Measurements from ENCODE around the gene NR2F6. TPM values are rescaled to one million over a fixed set of nuclear protein-coding genes. Genes with fewer than 3 reads are reported as not detected.
A peak's percentile ranks its signal among the peaks of the same experiment; 100 is the strongest.

The NR2F6 gene
- total RNA-seq, 1 donor from 2014 or later: 72.8 TPM

- Mint-ChIP-seq H3K4me3 (ENCODE audit: unreplicated experiment) (no peak overlapping the region), H3K27me3 (ENCODE audit: low read depth, unreplicated experiment) (peaks cover 13% of the 10 kb centered on the region)
- no peak for FAIRE-seq
Observed at GRCh38 chr19:17259118-17259780, 13.5 kb upstream of the NR2F6 start.

GRCh38 chr19:17256130-17256529 lies 10.4 kb upstream of the NR2F6 start:
- H3K27me3 Mint-ChIP-seq (ENCODE audit: low read depth, unreplicated experiment): peaks cover 13% of the 10 kb centered on the region

More at GRCh38 chr19:17259118-17259780, 13.5 kb upstream of the NR2F6 start:
- Histone ChIP-seq H3K79me2 (ENCODE audit: insufficient read depth, low read length) (no peaks in the 10 kb centered on the region), H2AFZ (ENCODE audit: low read depth, low read length) (no peak overlapping the region), H4K20me1 (ENCODE audit: insufficient read depth, low read length) (no peaks in the 10 kb centered on the region), H3K4me3 (ENCODE audit: insufficient read depth, low read depth, low read length) (no peak overlapping the region), H3K4me1 (ENCODE audit: insufficient read depth, low read length) (no peaks in the 10 kb centered on the region), H3K4me2 (ENCODE audit: low read length) (no peak overlapping the region), H3K9ac (ENCODE audit: low read length) (no peak overlapping the region), H3K27me3 (ENCODE audit: insufficient read depth, low read length) (no peaks in the 10 kb centered on the region), H3K36me3 (ENCODE audit: insufficient read depth, low read length) (no peaks in the 10 kb centered on the region), H3K27ac (ENCODE audit: low read depth, low read length) (no peak overlapping the region), H3K9me3 (ENCODE audit: insufficient read depth, low read depth, low read length) (peaks cover 10% of the 10 kb centered on the region)
- no peaks in the 10 kb centered on the region for H3K36me3 Mint-ChIP-seq (ENCODE audit: low read depth, unreplicated experiment)
- H3K4me1 Mint-ChIP-seq (ENCODE audit: low read depth, unreplicated experiment): no peaks in the 10 kb centered on the region
- no peak for DNase-seq (ENCODE audit: low read depth)
- H3K9me3 Mint-ChIP-seq (ENCODE audit: unreplicated experiment): no peaks in the 10 kb centered on the region
- peak overlapping the region; percentile 34 for H3K27ac Mint-ChIP-seq (ENCODE audit: unreplicated experiment)
- TF ChIP-seq CTCF (IDR thresholded peaks at IDR 0.05; ENCODE audit: insufficient read depth, low read depth, low read length): no peak
- TF ChIP-seq EZH2 (IDR thresholded peaks at IDR 0.05; ENCODE audit: insufficient read depth, low read length): no peak

More at GRCh38 chr19:17256130-17256529, 10.4 kb upstream of the NR2F6 start:
- no peak for DNase-seq (ENCODE audit: low read depth)
- Mint-ChIP-seq H3K4me3 (ENCODE audit: unreplicated experiment) (no peak overlapping the region), H3K4me1 (ENCODE audit: low read depth, unreplicated experiment) (no peaks in the 10 kb centered on the region), H3K36me3 (ENCODE audit: low read depth, unreplicated experiment) (no peaks in the 10 kb centered on the region), H3K9me3 (ENCODE audit: unreplicated experiment) (no peaks in the 10 kb centered on the region), H3K27ac (ENCODE audit: unreplicated experiment) (no peak overlapping the region)
- TF ChIP-seq CTCF (IDR thresholded peaks at IDR 0.05; ENCODE audit: insufficient read depth, low read depth, low read length) (no peak), EZH2 (IDR thresholded peaks at IDR 0.05; ENCODE audit: insufficient read depth, low read length) (no peak)
- no peak overlapping the region for H3K4me3 ChIP-seq (ENCODE audit: insufficient read depth, low read depth, low read length)
- no peak overlapping the region for H3K27ac ChIP-seq (ENCODE audit: low read depth, low read length)
- no peak for FAIRE-seq
- no peaks in the 10 kb centered on the region for H3K79me2 ChIP-seq (ENCODE audit: insufficient read depth, low read length)
- H3K9ac ChIP-seq (ENCODE audit: low read length): no peak overlapping the region
- H3K36me3 ChIP-seq (ENCODE audit: insufficient read depth, low read length): no peaks in the 10 kb centered on the region
- no peaks in the 10 kb centered on the region for H3K4me1 ChIP-seq (ENCODE audit: insufficient read depth, low read length)
- H4K20me1 ChIP-seq (ENCODE audit: insufficient read depth, low read length): no peaks in the 10 kb centered on the region
- no peak overlapping the region for H2AFZ ChIP-seq (ENCODE audit: low read depth, low read length)
- peaks cover 10% of the 10 kb centered on the region for H3K9me3 ChIP-seq (ENCODE audit: insufficient read depth, low read depth, low read length)
- H3K4me2 ChIP-seq (ENCODE audit: low read length): no peak overlapping the region
- H3K27me3 ChIP-seq (ENCODE audit: insufficient read depth, low read length): no peaks in the 10 kb centered on the region

All from astrocyte (in vitro differentiated cells and primary cell).